Stimulated activated CD8-positive, alpha-beta memory T cell treated with anti-CD3 and anti-CD28 coated beads, Interleukin-12 subunit alpha, Interleukin-12 subunit beta, amount 100 ng/mL, for 24 hours (primary cell): ENCODE measurements around the gene PAPPA.

ENCODE experiments used
- DNase-seq: peaks from one replicate; pipeline ENCODE4 v3.0.0-alpha.2; 2020; ENCODE audit errors: extremely low read depth

Gene PAPPA

GRCh38 chr9:116182876-116183275 lies 29.3 kb downstream of the PAPPA start:
- DNase-seq: no peak

DNA sequence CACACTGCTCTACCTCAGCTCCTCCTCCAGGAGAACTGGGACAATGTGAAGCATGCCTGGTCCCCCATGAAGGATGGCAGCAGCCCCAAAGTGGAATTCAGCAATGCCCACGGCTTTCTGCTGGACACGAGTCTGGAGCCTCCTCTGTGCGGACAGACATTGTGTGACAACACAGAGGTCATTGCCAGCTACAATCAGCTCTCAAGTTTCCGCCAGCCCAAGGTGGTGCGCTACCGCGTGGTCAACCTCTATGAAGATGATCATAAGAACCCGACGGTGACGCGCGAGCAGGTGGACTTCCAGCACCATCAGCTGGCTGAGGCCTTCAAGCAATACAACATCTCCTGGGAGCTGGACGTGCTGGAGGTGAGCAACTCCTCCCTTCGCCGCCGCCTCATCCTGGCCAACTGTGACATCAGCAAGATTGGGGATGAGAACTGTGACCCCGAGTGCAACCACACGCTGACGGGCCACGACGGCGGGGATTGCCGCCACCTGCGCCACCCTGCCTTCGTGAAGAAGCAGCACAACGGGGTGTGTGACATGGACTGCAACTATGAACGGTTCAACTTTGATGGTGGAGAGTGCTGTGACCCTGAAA lies 34.1 kb downstream of the PAPPA start:
- no peak for DNase-seq

DNA sequence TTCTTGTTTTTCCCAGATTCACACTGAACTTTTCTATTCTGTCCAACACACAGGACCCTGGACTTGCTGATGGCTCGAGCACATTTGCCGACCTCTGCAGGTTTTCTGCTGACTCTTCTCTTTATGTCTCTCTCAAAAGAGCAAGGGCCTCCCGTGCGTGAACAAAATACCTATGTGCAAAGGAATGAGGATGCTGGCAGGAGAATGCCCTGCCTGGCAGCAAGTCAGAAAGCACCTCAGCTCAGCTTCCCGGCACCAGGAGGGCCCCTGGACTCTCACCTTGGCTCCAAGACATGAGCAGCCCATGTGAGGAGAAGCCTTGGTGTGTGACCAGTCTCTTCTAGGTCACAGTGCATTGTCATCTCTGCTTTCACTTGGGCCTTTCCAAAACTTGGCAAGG lies 36.1 kb downstream of the PAPPA start:
- no peak for DNase-seq

- no peak for DNase-seq
These were observed 37.2 kb downstream of the PAPPA start for GRCh38 chr9:116190637-116191396.

- no peak for DNase-seq
These were observed 38.2 kb downstream of the PAPPA start for GRCh38 chr9:116191576-116192415.

DNA sequence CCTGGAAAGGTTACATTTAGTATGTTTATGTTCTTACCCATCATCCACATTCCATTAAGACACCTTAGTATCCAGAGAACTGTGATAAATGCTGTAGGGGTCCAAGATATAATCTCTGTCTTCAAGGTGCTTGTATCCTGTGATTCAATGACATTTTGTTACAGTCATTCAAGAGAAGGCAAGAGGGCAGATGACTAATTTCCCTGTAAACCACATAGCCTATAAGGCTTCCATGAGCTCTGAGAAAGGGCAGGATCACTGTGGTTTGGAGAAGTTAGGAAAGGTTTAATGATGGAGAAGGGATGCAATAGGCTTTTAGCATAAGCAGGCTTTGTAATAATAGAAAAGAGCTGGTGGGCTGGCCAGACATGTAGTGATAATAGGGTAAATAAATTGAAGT lies 40.0 kb downstream of the PAPPA start:
- DNase-seq: no peak

DNA sequence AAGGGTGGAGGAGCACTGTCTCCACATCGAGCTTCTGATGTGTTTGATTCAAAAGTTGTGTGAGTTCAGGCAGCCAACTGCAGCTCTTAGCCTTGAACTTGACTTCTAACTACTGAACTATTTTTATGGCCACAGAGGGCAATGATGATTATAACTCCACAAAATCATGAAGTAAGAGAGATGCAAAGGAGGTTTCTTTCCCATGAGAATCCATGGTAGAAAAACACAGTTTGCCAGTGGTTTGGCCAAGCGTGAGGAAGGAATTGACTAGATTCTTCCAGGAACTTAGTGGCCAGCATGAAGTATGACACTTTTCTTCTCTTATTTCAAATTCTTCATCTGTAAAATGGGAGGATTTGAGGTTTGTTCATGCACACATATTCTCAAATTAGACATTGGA lies 43.2 kb downstream of the PAPPA start:
- no peak for DNase-seq

GRCh38 chr9:116198344-116198743 lies 44.8 kb downstream of the PAPPA start:
- DNase-seq: no peak

GRCh38 chr9:116202219-116202912 lies 48.8 kb downstream of the PAPPA start:
- DNase-seq: no peak

- no peak for DNase-seq
These were observed 50.8 kb downstream of the PAPPA start for GRCh38 chr9:116204252-116204882.

GRCh38 chr9:116207371-116208111 lies 54.0 kb downstream of the PAPPA start:
- no peak for DNase-seq

DNA sequence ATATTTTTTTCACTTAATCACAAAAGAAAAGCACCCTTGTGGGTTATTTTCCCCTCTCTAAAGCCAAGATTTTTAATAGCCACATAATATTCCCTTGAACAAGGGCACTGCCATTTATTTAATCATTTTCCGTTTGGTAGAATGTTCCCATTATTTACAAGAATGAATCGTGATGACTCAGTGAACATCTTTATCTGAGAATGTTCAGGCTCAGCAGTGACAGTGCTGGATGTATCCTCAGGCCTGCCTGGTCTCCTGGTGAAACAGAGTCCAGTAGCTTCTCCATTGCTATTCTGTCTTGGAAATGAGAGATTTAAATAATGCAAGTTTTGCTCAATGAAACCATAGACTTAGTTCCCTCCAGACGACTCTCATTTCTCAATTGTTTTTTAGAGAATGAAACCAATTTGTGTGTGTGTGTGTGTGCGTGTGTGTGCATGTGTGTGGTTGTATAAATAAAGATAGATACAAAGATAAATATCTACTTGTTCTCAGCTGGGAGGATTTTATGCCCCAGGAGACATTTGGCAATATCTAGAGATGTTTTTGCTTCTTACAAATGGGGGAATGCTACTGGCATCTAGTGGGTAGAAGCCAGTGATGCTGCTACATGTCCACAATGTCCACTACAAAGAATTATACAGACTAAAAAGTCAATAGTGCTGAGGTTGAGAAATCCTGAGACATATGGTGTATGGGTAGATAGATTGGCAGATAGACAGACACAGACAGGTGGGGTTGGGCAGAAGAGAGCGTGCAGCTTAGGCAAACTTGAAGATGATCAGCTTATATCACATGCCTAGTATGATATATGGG lies 55.0 kb downstream of the PAPPA start:
- DNase-seq: no peak

DNA sequence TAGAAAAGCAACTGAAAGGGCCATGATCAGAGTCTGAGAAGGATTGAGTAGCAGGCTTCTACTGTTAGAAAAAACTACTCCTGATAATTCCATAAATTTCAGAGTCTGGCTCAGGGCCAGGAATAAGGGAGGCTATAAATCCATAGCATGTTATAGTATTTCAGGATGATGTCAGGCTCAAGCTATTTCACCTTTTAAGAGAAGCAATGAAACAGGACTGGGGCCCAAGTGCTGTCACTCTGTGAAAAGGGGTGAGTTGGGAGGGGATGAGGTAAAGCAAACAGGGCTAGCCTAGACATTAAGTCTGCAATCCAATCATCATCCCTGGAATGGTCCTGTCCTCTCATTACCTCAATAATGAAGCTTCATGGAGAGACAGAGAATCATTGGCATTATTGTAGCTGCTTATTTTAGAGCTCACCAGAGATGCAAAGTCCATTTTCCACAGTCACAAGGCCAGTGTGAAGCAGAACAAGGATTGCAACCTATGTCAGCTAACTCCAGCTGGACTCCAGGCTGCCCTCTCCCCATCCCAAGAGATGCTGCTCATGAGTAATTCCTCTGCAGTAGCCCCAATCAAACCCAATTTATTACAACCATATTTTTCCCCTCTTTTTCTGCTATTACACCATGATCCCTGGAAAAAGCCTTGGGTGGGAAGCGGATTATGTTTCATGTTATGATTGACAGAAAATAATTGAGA lies 56.0 kb downstream of the PAPPA start:
- no peak for DNase-seq

DNA sequence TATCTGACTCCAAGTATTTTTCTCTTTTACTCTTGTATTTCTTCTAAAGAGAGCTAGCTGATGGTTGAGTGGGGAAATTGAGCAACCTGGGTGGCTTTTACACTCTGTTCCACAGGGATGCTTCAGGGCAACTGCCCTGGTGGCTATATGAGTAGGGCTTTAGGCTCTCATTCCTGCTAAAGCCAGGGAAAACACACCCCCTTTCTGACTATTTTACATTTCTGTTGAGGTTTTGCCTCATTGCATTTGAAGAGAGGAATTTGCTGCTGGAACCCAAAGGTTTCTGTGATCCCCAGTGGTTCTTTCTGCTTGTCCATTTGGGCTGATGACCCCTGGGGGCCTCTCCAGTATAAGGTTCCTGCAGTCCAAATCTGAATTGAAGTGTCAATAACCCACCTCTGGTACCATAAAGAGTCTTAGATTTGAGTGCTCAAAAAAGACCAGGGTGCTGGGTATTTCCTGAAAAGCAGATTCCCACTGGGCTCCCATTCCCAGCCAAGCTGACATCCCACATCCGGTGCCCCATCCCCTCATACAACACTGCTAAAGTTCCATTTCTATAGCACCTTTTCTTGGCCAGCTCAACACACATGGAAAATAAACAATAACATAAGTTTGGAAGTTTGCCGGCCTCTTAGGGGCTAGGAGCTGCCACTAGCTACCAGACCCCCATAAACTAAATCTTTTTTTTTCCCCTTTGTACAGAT lies 59.5 kb downstream of the PAPPA start:
- no peak for DNase-seq

- no peak for DNase-seq
These were observed 60.1 kb downstream of the PAPPA start for GRCh38 chr9:116213693-116214047.

- DNase-seq: no peak
These were observed 64.8 kb downstream of the PAPPA start for GRCh38 chr9:116218399-116218798.

GRCh38 chr9:116219686-116220085 lies 66.1 kb downstream of the PAPPA start:
- no peak for DNase-seq

GRCh38 chr9:116223926-116224325 lies 70.3 kb downstream of the PAPPA start:
- no peak for DNase-seq

DNA sequence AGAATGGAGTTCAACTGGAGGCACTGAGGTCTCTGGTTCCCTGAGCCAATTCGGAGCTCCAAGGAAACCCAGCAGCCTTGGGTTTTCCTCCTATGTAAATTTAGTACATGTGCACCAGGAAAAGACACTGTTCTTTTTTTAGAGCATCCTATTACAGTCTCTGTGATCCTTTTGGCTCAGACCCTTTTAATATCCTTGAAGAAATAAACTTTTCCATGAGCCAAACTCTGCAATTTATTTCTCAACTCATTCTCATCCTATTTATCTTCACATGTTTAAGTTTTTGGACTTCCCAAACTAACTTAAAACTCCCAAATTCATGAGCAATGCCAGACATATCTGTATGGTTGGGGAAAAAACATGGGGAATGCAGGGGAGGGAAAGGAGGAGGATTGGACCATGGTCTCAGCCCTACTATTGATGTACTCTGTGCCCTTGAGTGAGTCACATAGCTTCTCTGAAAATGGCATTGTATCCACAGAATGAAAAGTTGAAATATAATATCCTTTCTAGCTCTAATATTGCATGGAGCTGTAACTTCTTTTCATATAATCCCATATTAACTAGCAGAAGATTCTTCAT lies 76.6 kb downstream of the PAPPA start:
- no peak for DNase-seq
